Activated T-helper 2 cell treated with anti-CD3 and anti-CD28 coated beads, Interferon-gamma antibody, Interleukin-2, Interleukin-4, amounts not matched to agents 10 μg/mL and 5 μg/mL and 100 μg/mL, durations not matched to agents 14 hours and 24 hours and 36 hours (primary cell): ENCODE results near the gene GIPC1. TPM values are rescaled to one million over a fixed set of nuclear protein-coding genes. Genes with fewer than 3 reads are reported as not detected.
A peak's percentile ranks its signal among the peaks of the same experiment; 100 is the strongest.

ENCODE experiments used
- DNase-seq: peaks from one replicate; pipeline ENCODE4 v3.0.0; 2021; ENCODE audit warnings: low spot score
- H3K27ac Mint-ChIP-seq: one replicate; pipeline ENCODE4 v1.8.0; 2021; ENCODE audit warnings: mixed read lengths
- H3K27me3 Mint-ChIP-seq: one replicate; pipeline ENCODE4 v1.8.0; 2021; ENCODE audit warnings: low read depth, mixed read lengths
- H3K36me3 Mint-ChIP-seq: one replicate; pipeline ENCODE4 v1.8.0; 2021; ENCODE audit warnings: low read depth, mixed read lengths
- H3K4me1 Mint-ChIP-seq: one replicate; pipeline ENCODE4 v1.8.0; 2021; ENCODE audit warnings: low read depth, mixed read lengths
- H3K4me3 Mint-ChIP-seq: one replicate; pipeline ENCODE4 v1.8.0; 2021; ENCODE audit warnings: low read depth, mild to moderate bottlenecking, moderate library complexity, mixed read lengths
- H3K9me3 Mint-ChIP-seq: one replicate; pipeline ENCODE4 v1.8.0; 2021; ENCODE audit warnings: mixed read lengths
- intact Hi-C: fragments of 100-400 bp; cut with micrococcal nuclease; formaldehyde crosslinking; loops from one replicate; pipeline ENCODE4 v1.15.1; 2023
- total RNA-seq: library from RNA; stranded (reverse); gene quantifications from 2 replicates; pipeline ENCODE4 v1.2.3, GENCODE V29; 2022

The GIPC1 gene
- total RNA-seq, 1 donor from 2014 or later, result 39.2 TPM

GRCh38 chr19:14430712-14431111 is 65.2 kb downstream of the GIPC1 start:
- Mint-ChIP-seq H3K4me3 (peak overlapping the region; percentile 59), H3K9me3 (no peaks in the 10 kb centered on the region), H3K27me3 (peaks cover 9% of the 10 kb centered on the region), H3K36me3 (peaks cover 6% of the 10 kb centered on the region), H3K4me1 (peaks cover 22% of the 10 kb centered on the region), H3K27ac (no peak overlapping the region)
- intact Hi-C loops, result loop anchor here (5.0 kb wide), 1 partner anchor 42 kb away; no protein-coding TSS in a partner anchor
- DNase-seq, result no peak

- intact Hi-C loops, result no loop called here
- peaks cover 9% of the 10 kb centered on the region for H3K27me3 Mint-ChIP-seq
- H3K4me3 Mint-ChIP-seq, result no peak overlapping the region
- no peak for DNase-seq
- peaks cover 9% of the 10 kb centered on the region for H3K4me1 Mint-ChIP-seq
- no peaks in the 10 kb centered on the region for H3K9me3 Mint-ChIP-seq
- no peaks in the 10 kb centered on the region for H3K36me3 Mint-ChIP-seq
- H3K27ac Mint-ChIP-seq, result no peak overlapping the region
These were observed 67.0 kb downstream of the GIPC1 start for GRCh38 chr19:14428882-14429416.

Other genes with a start within 250 kb of the GIPC1 start
- gene ADGRE5, start 114.7 kb downstream of the GIPC1 start, total RNA-seq, result 177 and 183 TPM in 2 replicates
- gene DDX39A, start 76.8 kb downstream of the GIPC1 start, total RNA-seq, result 268 TPM in 2 replicates
- 171 and 172 TPM in 2 replicates for gene PKN1, start 62.8 kb downstream of the GIPC1 start, total RNA-seq
- gene PTGER1, start 20.8 kb downstream of the GIPC1 start, total RNA-seq, result 1.1 and 1.6 TPM in 2 replicates
- gene DNAJB1, start 22.3 kb upstream of the GIPC1 start, total RNA-seq, result 113 TPM in 2 replicates
- gene TECR, start 33.5 kb upstream of the GIPC1 start, total RNA-seq, result 128 and 134 TPM in 2 replicates
- 129 and 136 TPM in 2 replicates for gene NDUFB7, start 75.9 kb upstream of the GIPC1 start, total RNA-seq
- gene CLEC17A, start 87.0 kb upstream of the GIPC1 start, total RNA-seq, result 0.14 TPM in 1 of 2 replicates, not detected in the other
- not detected in 2 replicates for gene ADGRE3, start 178.7 kb upstream of the GIPC1 start, total RNA-seq
- gene ZNF333, start 193.9 kb upstream of the GIPC1 start, total RNA-seq, result 13.0 and 13.8 TPM in 2 replicates